HCT116 (cell line): ENCODE measurements around the gene STIM1.
"Not testable (repeated sequence)": the region's sequence is repeated elsewhere in the genome, so short reads cannot be mapped to it uniquely, and the experiment has no call there.

ENCODE experiments used
- ATF3 ChIP-seq: IDR thresholded peaks from 2 replicates; pipeline ENCODE4 v1.6.1; 2012
- CEBPB ChIP-seq: IDR thresholded peaks from 2 replicates; pipeline ENCODE4 v1.6.1; 2012; ENCODE audit warnings: low read depth
- CTCF ChIP-seq, 3 experiments: fragments of 200-600 bp in 1 of 3; sonication (generic) in 1 of 3; IDR thresholded peaks in 2 of 3; conservative IDR thresholded peaks in 1 of 3; 2 replicates each; pipeline ENCODE4 v1.5.1; 2012 to 2017; ENCODE audit warnings: low read depth in 2 of 3, low read length in 2 of 3, antibody characterized with exemption in 1 of 3, borderline replicate concordance in 1 of 3, control low read depth in 1 of 3, mild to moderate bottlenecking in 1 of 3, mixed read lengths in 1 of 3, mixed run types in 1 of 3, moderate library complexity in 1 of 3; ENCODE audit not compliant: insufficient read depth in 1 of 3
- EZH2 ChIP-seq: fragments of 200-600 bp; sonication (generic); IDR thresholded peaks from 2 replicates; pipeline ENCODE4 v1.6.1; 2017; ENCODE audit warnings: antibody characterized with exemption, mixed run types
- MAX ChIP-seq: IDR thresholded peaks from 2 replicates; pipeline ENCODE4 v1.6.1; 2012
- POLR2A ChIP-seq: IDR thresholded peaks from 2 replicates; pipeline ENCODE4 v1.7.0; 2011; ENCODE audit warnings: borderline replicate concordance; ENCODE audit not compliant: insufficient read depth, insufficient read length; ENCODE audit errors: extremely low read depth
- POLR2AphosphoS5 ChIP-seq: IDR thresholded peaks from 2 replicates; pipeline ENCODE4 v1.6.1; 2011; ENCODE audit warnings: mild to moderate bottlenecking, low read depth, low read length, moderate library complexity
- REST ChIP-seq: IDR thresholded peaks from 2 replicates; pipeline ENCODE4 v1.6.1; 2012; ENCODE audit warnings: low read depth
- SIN3A ChIP-seq: IDR thresholded peaks from 2 replicates; pipeline ENCODE4 v1.6.1; 2012; ENCODE audit warnings: low read depth
- YY1 ChIP-seq: IDR thresholded peaks from 2 replicates; pipeline ENCODE4 v1.6.1; 2011; ENCODE audit warnings: low read length, low read depth, moderate library complexity, mild to moderate bottlenecking; ENCODE audit not compliant: insufficient replicate concordance; ENCODE audit errors: extremely low read depth
- ZNF274 ChIP-seq: fragments of 200-500 bp; sonication (Bioruptor generic); IDR thresholded peaks from 2 replicates; pipeline ENCODE4 v1.6.1; 2014; ENCODE audit warnings: mild to moderate bottlenecking, low read depth, low read length, inconsistent platforms

GRCh38 chr11:3814832-3815231 lies 40.6 kb upstream of the STIM1 start:
- TF ChIP-seq CTCF (IDR thresholded peaks at IDR 0.05 in 2 of 3, conservative IDR thresholded peaks at IDR 0.05 in 1 of 3; ENCODE audit: borderline replicate concordance in 1 of 3, insufficient read depth in 1 of 3, low read depth in 2 of 3, low read length in 2 of 3); REST; ZNF274; POLR2AphosphoS5; POLR2A; YY1; SIN3A; EZH2; ATF3; MAX; CEBPB: not testable (repeated sequence)
